HepG2 (cell line): ENCODE data around the gene ACTN3. TPM values are rescaled to one million over a fixed set of nuclear protein-coding genes. Genes with fewer than 3 reads are reported as not detected.

ENCODE experiments used
- ATAC-seq: fragments of 200-7000 bp; cut with Tn5 transposase; 3 replicates; pipeline ENCODE4 v1.9.1; 2020; ENCODE audit warnings: mild to moderate bottlenecking, moderate library complexity
- BruUV-seq: library from RNA; stranded (reverse); fragments of 400-500 nt; replicated peaks from 2 replicates; lab custom pipeline; 2021; lab: Mats Ljungman, UMichigan
- CTCF ChIA-PET: fragments of 300-600 bp; formaldehyde crosslinking; extraction: SDS; loops from one replicate; lab custom pipeline; 2021; ENCODE audit warnings: low total read pairs, inconsistent platforms, low intra/inter-chr PET ratio; lab: Yijun Ruan, JAX
- POLR2A ChIA-PET: fragments of 350-600 bp; sonication (Branson Sonifier 250); formaldehyde crosslinking; loops from one replicate; lab custom pipeline; 2020; ENCODE audit warnings: antibody characterized with exemption, inconsistent platforms; lab: Yijun Ruan, JAX
- DNase-seq: peaks from one replicate; pipeline ENCODE4 v3.0.0-alpha.2; 2015; ENCODE audit warnings: low spot score
- FAIRE-seq: peaks from 3 replicates; lab custom pipeline; 2011; peaks lifted over from hg19 to GRCh38; lab: Jason Lieb, UNC
- H2AFZ ChIP-seq: one replicate; pipeline ENCODE4 v1.6.1; 2011; ENCODE audit warnings: low read length, inconsistent platforms
- H3K27ac ChIP-seq: fragments of 300-600 bp; 3 replicates; pipeline ENCODE4 v1.8.0; 2011; ENCODE audit warnings: mixed run types, mild to moderate bottlenecking, mixed read lengths, low read length, inconsistent platforms; ENCODE audit not compliant: insufficient read depth; ENCODE audit errors: extremely low read length
- H3K27me3 ChIP-seq, 2 experiments: fragments of 200-600 bp in 1 of 2; 2 replicates in 1 of 2; 3 replicates in 1 of 2; pipeline versions ENCODE4 v1.6.0 to v1.8.0; 2011; ENCODE audit warnings: low read length in 2 of 2, mild to moderate bottlenecking in 2 of 2, moderate library complexity in 2 of 2, inconsistent platforms in 1 of 2; ENCODE audit not compliant: insufficient read depth in 2 of 2, control insufficient read depth in 1 of 2
- H3K36me3 ChIP-seq, 2 experiments: fragments of 200-600 bp in 1 of 2; replicated peaks in 1 of 2; 2 replicates in 1 of 2; 3 replicates in 1 of 2; pipeline versions ENCODE4 v1.5.1 to v1.8.0; 2011; ENCODE audit warnings: low read length in 2 of 2, inconsistent platforms in 1 of 2; ENCODE audit not compliant: insufficient read depth in 2 of 2, control insufficient read depth in 1 of 2
- H3K4me1 ChIP-seq: 2 replicates; pipeline ENCODE4 v1.5.1; 2012; ENCODE audit warnings: low read length, inconsistent platforms; ENCODE audit not compliant: insufficient read depth
- H3K4me2 ChIP-seq: 2 replicates; pipeline ENCODE4 v1.6.0; 2011; ENCODE audit warnings: low read depth, low read length, inconsistent platforms
- H3K4me3 ChIP-seq, 3 experiments: fragments of 200-600 bp in 1 of 3; sonication (generic), shearing (Covaris generic) in 1 of 3; replicated peaks in 1 of 3; 2 replicates each; pipeline ENCODE4 v1.5.1; 2011 to 2016; ENCODE audit warnings: low read length in 3 of 3, inconsistent platforms in 2 of 3, low read depth in 2 of 3, mild to moderate bottlenecking in 2 of 3, control low read depth in 1 of 3, mixed read lengths in 1 of 3; ENCODE audit not compliant: insufficient read depth in 1 of 3
- H3K79me2 ChIP-seq: one replicate; pipeline ENCODE4 v1.6.1; 2011; ENCODE audit warnings: low read length, inconsistent platforms; ENCODE audit not compliant: insufficient read depth
- H3K9ac ChIP-seq: 2 replicates; pipeline ENCODE4 v1.6.0; 2011; ENCODE audit warnings: mild to moderate bottlenecking, low read depth, low read length, inconsistent platforms; ENCODE audit not compliant: insufficient read depth
- H3K9me3 ChIP-seq: 2 replicates; pipeline ENCODE4 v1.5.1; 2012; ENCODE audit warnings: mild to moderate bottlenecking, low read length
- H4K20me1 ChIP-seq: 2 replicates; pipeline ENCODE4 v1.6.0; 2011; ENCODE audit warnings: inconsistent platforms, mild to moderate bottlenecking, low read length, moderate library complexity; ENCODE audit not compliant: insufficient read depth
- DBP ChIP-seq: sonication (generic); formaldehyde crosslinking; IDR thresholded peaks from 2 replicates; pipeline ENCODE4 v1.4.0; 2020; ENCODE audit warnings: missing genetic modification reagents; ENCODE audit errors: not compliant biosample characterization
- HNRNPL ChIP-seq: fragments of 200-400 bp; formaldehyde crosslinking; IDR thresholded peaks from 2 replicates; pipeline ENCODE4 v1.6.1; 2017; ENCODE audit warnings: mild to moderate bottlenecking, low read depth, low read length
- IKZF5 ChIP-seq: IDR thresholded peaks from 2 replicates; pipeline ENCODE4 v1.6.1; 2018; ENCODE audit warnings: missing genetic modification reagents, mild to moderate bottlenecking, missing compliant biosample characterization
- MAFF ChIP-seq: IDR thresholded peaks from 2 replicates; pipeline ENCODE4 v1.6.1; 2011; ENCODE audit warnings: low read depth, low read length, improper control_type of control experiment
- MAFK ChIP-seq, 2 experiments: IDR thresholded peaks in 1 of 2; conservative IDR thresholded peaks in 1 of 2; 2 replicates each; pipeline ENCODE4 v1.6.1; 2011; ENCODE audit warnings: improper control_type of control experiment in 2 of 2, low read length in 2 of 2
- NR2F6 ChIP-seq, 2 experiments: IDR thresholded peaks; 2 replicates each; pipeline ENCODE4 v1.6.1; 2016; ENCODE audit warnings: antibody characterized with exemption in 1 of 2, mild to moderate bottlenecking in 1 of 2
- PATZ1 ChIP-seq: sonication (generic); formaldehyde crosslinking; IDR thresholded peaks from 2 replicates; pipeline ENCODE4 v1.4.0; 2020; ENCODE audit warnings: missing genetic modification reagents
- PAXIP1 ChIP-seq: sonication (generic); formaldehyde crosslinking; conservative IDR thresholded peaks from 2 replicates; pipeline ENCODE4 v1.4.0; 2020; ENCODE audit warnings: mild to moderate bottlenecking, missing genetic modification reagents, moderate library complexity
- SALL1 ChIP-seq: sonication (generic); formaldehyde crosslinking; IDR thresholded peaks from 2 replicates; pipeline ENCODE4 v1.8.0; 2022; ENCODE audit warnings: mild to moderate bottlenecking, missing genetic modification reagents
- SIX4 ChIP-seq: sonication (generic); formaldehyde crosslinking; IDR thresholded peaks from 2 replicates; pipeline ENCODE4 v1.4.0; 2020; ENCODE audit warnings: missing genetic modification reagents
- ZNF136 ChIP-seq: sonication (generic); formaldehyde crosslinking; IDR thresholded peaks from 2 replicates; pipeline ENCODE4 v1.8.1; 2022; ENCODE audit warnings: low read depth, mild to moderate bottlenecking, moderate library complexity, missing genetic modification reagents
- ZNF556 ChIP-seq: sonication (generic); formaldehyde crosslinking; IDR thresholded peaks from 2 replicates; pipeline ENCODE4 v1.4.0; 2020; ENCODE audit warnings: mild to moderate bottlenecking, missing genetic modification reagents, borderline replicate concordance
- WGBS: methylation state at CpG from one replicate; pipeline ENCODE4 v1.1.6; 2017; ENCODE audit warnings: low lambda C conversion rate; 5-methylcytosine and 5-hydroxymethylcytosine counted together
- in situ Hi-C: cut with HindIII; loops from 2 replicates; pipeline ENCODE4 v1.10.0; 2017; ENCODE audit warnings: low pct_unique_long_range_greater_than_20kb; ENCODE audit not compliant: extremely low pct_ligation_motif_present
- intact Hi-C: fragments of 100-400 bp; cut with micrococcal nuclease; formaldehyde crosslinking; loops from one replicate; pipeline ENCODE4 v1.10.0; 2022; ENCODE audit not compliant: unreplicated experiment
- polyA plus RNA-seq, 8 experiments: library from polyadenylated mRNA; depleted of rRNA in 3 of 8; stranded (reverse) in 7 of 8; unstranded in 1 of 8; fragments of >200 nt; fragmentation: Illumina TruSeq in 4 of 8; extraction: Trizol in 4 of 8; gene quantifications; 2 replicates each; pipeline versions ENCODE4 v1.2.1 to v1.2.3, GENCODE V29; 2011 to 2016; ENCODE audit warnings: low read depth in 4 of 8, missing spikeins in 1 of 8, mixed read lengths in 1 of 8; ENCODE audit not compliant: insufficient read depth in 1 of 8
- total RNA-seq, 5 experiments: library from RNA; depleted of rRNA; stranded (reverse); fragments of >200 nt; fragmentation: Illumina TruSeq; extraction: Trizol; gene quantifications; 2 replicates each; pipeline ENCODE4 v1.2.3, GENCODE V29; 2016; ENCODE audit warnings: low read depth in 1 of 5

ACTN3 gene
- total and polyA plus RNA-seq, 2 of the 13 experiments (the other 11 are each of a cell fraction or from before 2014, with no cell fraction given) = 0.04 to 0.09 TPM

- WGBS = 0% methylated on average over 3 of the region's 5 CpGs
- no peak for FAIRE-seq
- in situ Hi-C loops = no loop called here
Measured at GRCh38 chr11:66547662-66548009, 933 bp downstream of the ACTN3 start.

More at GRCh38 chr11:66547662-66548009, 933 bp downstream of the ACTN3 start:
- DNase-seq (no peak), ATAC-seq (no peak)
- Histone ChIP-seq H3K79me2 (no peaks in the 10 kb centered on the region), H3K27ac (no peak overlapping the region), H3K9me3 (no peaks in the 10 kb centered on the region), H3K4me1 (peaks cover 47% of the 10 kb centered on the region), H3K36me3 (no peaks in the 10 kb centered on the region), H3K4me3 (peak overlapping the region in 1 of 3 experiments; percentile 23; a peak in 1 of 6 replicates), H4K20me1 (no peaks in the 10 kb centered on the region), H3K27me3 (peaks cover 2 to 11% of the 10 kb centered on the region in 2 experiments; a peak in 4 of 5 replicates), H2AFZ (no peak overlapping the region), H3K9ac (no peak overlapping the region), H3K4me2 (peak overlapping the region; percentile 97)
- POLR2A ChIA-PET = interaction anchor here (2.9 kb wide), 1 partner anchor 130 kb away, joined by 17 read pairs; the partner anchor contains the start of gene RBM4B
- intact Hi-C loops = no loop called here
- no TSS peak for BruUV-seq
- 0 out of 2 replicates have a peak, but pooled peaks have one; percentile 24 for TF ChIP-seq PAXIP1 (CRISPR knock-in tag)
- TF ChIP-seq MAFF = peak; percentile 35; the same call in 1 of the 2 replicates
- TF ChIP-seq PATZ1 (CRISPR knock-in tag) = peak; percentile 15; the same call in 1 of the 2 replicates
- no peak for TF ChIP-seq ZNF556 (CRISPR knock-in tag)
- 0 out of 2 replicates have a peak, but pooled peaks have one; percentile 24 for TF ChIP-seq NR2F6 (IDR thresholded peaks at IDR 0.05)
- TF ChIP-seq NR2F6 (CRISPR knock-in tag; IDR thresholded peaks at IDR 0.05) = 0 out of 2 replicates have a peak, but pooled peaks have one; percentile 23
- peak; percentile 52; the same call in 1 of the 2 replicates for TF ChIP-seq HNRNPL
- no peak for TF ChIP-seq DBP (CRISPR knock-in tag)
- TF ChIP-seq MAFK (conservative IDR thresholded peaks at IDR 0.05 in 1 of 2, IDR thresholded peaks at IDR 0.05 in 1 of 2; ENCODE audit: low read length in 2 of 2) = peak; percentile 43 to 49
- 0 out of 2 replicates have a peak, but pooled peaks have one; percentile 26 for TF ChIP-seq IKZF5 (CRISPR knock-in tag)
- no peak for TF ChIP-seq ZNF136 (CRISPR knock-in tag)
- 0 out of 2 replicates have a peak, but pooled peaks have one; percentile 20 for TF ChIP-seq SALL1
- peak; percentile 87; the same call in 1 of the 2 replicates for TF ChIP-seq SIX4
- TF ChIP-seq, all 625 proteins: peak for 9
- CTCF ChIA-PET = no interaction called here
